HT1080 (cell line): ENCODE measurements around the gene SLC35D2. TPM values are rescaled to one million over a fixed set of nuclear protein-coding genes. Genes with fewer than 3 reads are reported as not detected.
A peak's percentile ranks its signal among the peaks of the same experiment; 100 is the strongest.
"Not testable (repeated sequence)": the region's sequence is repeated elsewhere in the genome, so short reads cannot be mapped to it uniquely, and the experiment has no call there.

ENCODE experiments used
- DNase-seq: peaks from one replicate; pipeline ENCODE4 v3.0.0-alpha.2; 2015; ENCODE audit warnings: low read depth
- total RNA-seq: library from RNA; depleted of rRNA; stranded (reverse); fragments of >200 nt; shearing (Covaris generic); gene quantifications from 2 replicates; pipeline ENCODE4 v1.2.3, GENCODE V29; 2014

SLC35D2 gene
- total RNA-seq, 1 experiment from 2014 or later: 35.0 TPM

GRCh38 chr9:96400132-96400910, 16.8 kb upstream of the SLC35D2 start:
- DNase-seq: no peak

- DNase-seq: no peak
Observed at GRCh38 chr9:96399325-96399633, 15.8 kb upstream of the SLC35D2 start.

GRCh38 chr9:96398582-96399324, 15.2 kb upstream of the SLC35D2 start:
- DNase-seq: no peak

GRCh38 chr9:96395964-96396363, 12.5 kb upstream of the SLC35D2 start:
- DNase-seq: no peak

- no peak for DNase-seq
Observed at GRCh38 chr9:96394832-96395496, 11.5 kb upstream of the SLC35D2 start.

GRCh38 chr9:96392263-96392662, 8.8 kb upstream of the SLC35D2 start:
- DNase-seq: no peak

GRCh38 chr9:96391021-96391765, 7.7 kb upstream of the SLC35D2 start:
- DNase-seq: no peak

GRCh38 chr9:96388144-96388543, 4.6 kb upstream of the SLC35D2 start:
- DNase-seq: no peak

- DNase-seq: no peak
Observed at GRCh38 chr9:96386157-96386556, 2.6 kb upstream of the SLC35D2 start.

GRCh38 chr9:96382839-96383164, 709 bp downstream of the SLC35D2 start:
- DNase-seq: no peak

GRCh38 chr9:96382175-96382574, 1.3 kb downstream of the SLC35D2 start:
- peak; percentile 68 for DNase-seq

GRCh38 chr9:96381696-96382095, 1.8 kb downstream of the SLC35D2 start:
- DNase-seq: no peak

GRCh38 chr9:96381125-96381524, 2.4 kb downstream of the SLC35D2 start:
- no peak for DNase-seq

GRCh38 chr9:96379461-96379860, 4.0 kb downstream of the SLC35D2 start:
- no peak for DNase-seq

GRCh38 chr9:96378187-96378586, 5.3 kb downstream of the SLC35D2 start:
- no peak for DNase-seq

GRCh38 chr9:96376891-96377874, 6.3 kb downstream of the SLC35D2 start:
- peak; percentile 70 for DNase-seq

- DNase-seq: not testable (repeated sequence)
Observed at GRCh38 chr9:96375507-96375906, 8.0 kb downstream of the SLC35D2 start.

GRCh38 chr9:96367943-96368342, 15.6 kb downstream of the SLC35D2 start:
- DNase-seq: no peak

- no peak for DNase-seq
Observed at GRCh38 chr9:96363175-96363967, 20.1 kb downstream of the SLC35D2 start.

- not testable (repeated sequence) for DNase-seq
Observed at GRCh38 chr9:96362119-96362518, 21.4 kb downstream of the SLC35D2 start.
